B cell (primary cell): ENCODE data around the gene GRPEL1.

Experiments used
- CTCF ChIP-seq: fragments of 200-600 bp; IDR thresholded peaks from one replicate; pipeline ENCODE4 v1.8.0; 2022; ENCODE audit warnings: antibody characterized with exemption, mild to moderate bottlenecking
- EZH2 ChIP-seq: IDR thresholded peaks from 2 replicates; pipeline ENCODE4 v1.6.1; 2012; ENCODE audit warnings: borderline replicate concordance, low read depth, mild to moderate bottlenecking, moderate library complexity, low read length; ENCODE audit not compliant: insufficient read depth, poor library complexity, severe bottlenecking

GRCh38 chr4:7058792-7059191 is 9.1 kb downstream of the GRPEL1 start:
- no peak for TF ChIP-seq CTCF
- TF ChIP-seq EZH2, result no peak
